Measurements from ENCODE around the gene ANP32E. TPM values are rescaled to one million over a fixed set of nuclear protein-coding genes. Genes with fewer than 3 reads are reported as not detected.
"Not testable (repeated sequence)": the region's sequence is repeated elsewhere in the genome, so short reads cannot be mapped to it uniquely, and the experiment has no call there.

The ANP32E gene
- total RNA-seq, 8 experiments from 2014 or later: 34.6 to 147 (median 54.7) TPM

DNA sequence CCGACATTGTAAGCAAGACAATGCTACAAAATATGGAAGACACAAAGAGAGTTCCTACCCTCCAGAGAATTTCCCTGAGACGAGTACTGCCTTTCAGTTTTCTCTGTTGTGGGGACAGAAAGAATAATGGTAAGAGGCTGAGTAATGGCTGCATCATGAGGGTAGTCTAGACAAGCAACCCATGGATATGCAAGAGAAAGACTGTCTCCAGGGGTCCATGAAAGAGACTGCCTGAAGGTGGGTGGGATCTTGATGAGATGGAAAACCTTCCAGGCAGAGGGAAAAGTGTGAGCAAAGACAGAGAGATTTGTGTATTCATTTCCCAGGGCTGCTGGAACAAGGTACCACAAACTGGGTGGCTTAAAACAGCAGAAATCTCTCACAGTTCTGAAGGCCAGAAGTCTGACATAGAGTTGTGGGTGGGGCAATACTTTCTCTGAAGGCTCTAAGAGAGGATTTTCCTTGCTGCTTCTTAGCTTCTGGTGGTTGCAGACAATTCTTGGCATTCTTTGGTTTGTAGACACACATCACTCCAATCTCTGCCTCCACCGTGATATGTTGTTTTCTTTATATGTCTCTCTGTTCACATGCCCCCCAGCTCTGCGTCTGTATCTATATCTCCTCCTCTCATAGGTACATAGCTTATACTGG lies 41.4 kb downstream of the ANP32E start:
- no peaks in the 10 kb centered on the region for H3K4me1 ChIP-seq (replicated peaks in 1 of 2)
- H3K4me3 ChIP-seq: no peak overlapping the region
- ATAC-seq (replicated peaks in 6 of 8): peak in 3 of 8 experiments; percentile 28 to 61 (median 50)
- WGBS, 10 experiments: 40 to 100% (median 70%) methylated on average over 1 to 4 of the region's 4 CpGs; no CpG with 5 or more reads in 1 of the 10 experiments
- no peak overlapping the region for H3K27ac ChIP-seq
- in situ Hi-C loops (cut with MboI; ENCODE audit: low pct_unique_long_range_greater_than_20kb in 2 of 9, low sequenced_read_pairs in 9 of 9, unreplicated experiment in 9 of 9): loop anchor here in 5 of 9 experiments (25.0 kb wide), 3 partner anchors 107 to 257 kb away; partner anchors contain the start of genes MTMR11 (in 1 of the 5) and SF3B4 (in 1 of the 5)

- Histone ChIP-seq H3K4me1 (replicated peaks in 1 of 2) (no peaks in the 10 kb centered on the region), H3K4me3 (no peak overlapping the region), H3K27ac (no peak overlapping the region)
- WGBS, 10 experiments: 29 to 100% (median 94%) methylated on average over 1 to 2 of the region's 2 CpGs; no CpG with 5 or more reads in 1 of the 10 experiments
- ATAC-seq (replicated peaks in 6 of 8): no peak
- in situ Hi-C loops (cut with MboI; ENCODE audit: low pct_unique_long_range_greater_than_20kb in 2 of 9, low sequenced_read_pairs in 9 of 9, unreplicated experiment in 9 of 9): loop anchor here in 5 of 9 experiments (25.0 kb wide), 3 partner anchors 105 to 255 kb away; partner anchors contain the start of genes MTMR11 (in 1 of the 5) and SF3B4 (in 1 of the 5)
Observed at GRCh38 chr1:150192012-150192411, 43.9 kb downstream of the ANP32E start.

GRCh38 chr1:150187560-150187931 lies 48.4 kb downstream of the ANP32E start:
- Histone ChIP-seq H3K27ac (no peak overlapping the region), H3K4me1 (replicated peaks in 1 of 2) (peaks cover 0 to 3% of the 10 kb centered on the region in 2 donors), H3K4me3 (no peak overlapping the region)
- in situ Hi-C loops (cut with MboI; ENCODE audit: low pct_unique_long_range_greater_than_20kb in 2 of 9, low sequenced_read_pairs in 9 of 9, unreplicated experiment in 9 of 9): loop anchor here in 5 of 9 experiments (10.0 to 25.0 kb wide), 4 partner anchors 100 to 250 kb away; partner anchors contain the start of genes MTMR11 (in 1 of the 5) and SF3B4 (in 1 of the 5)
- 0 to 74% (median 50%) methylated on average over 2 to 3 of the region's 3 CpGs; no CpG with 5 or more reads in 3 of the 10 experiments for WGBS, 10 experiments
- ATAC-seq (replicated peaks in 6 of 8): peak in 3 of 8 experiments; percentile 11 to 54 (median 21)

DNA sequence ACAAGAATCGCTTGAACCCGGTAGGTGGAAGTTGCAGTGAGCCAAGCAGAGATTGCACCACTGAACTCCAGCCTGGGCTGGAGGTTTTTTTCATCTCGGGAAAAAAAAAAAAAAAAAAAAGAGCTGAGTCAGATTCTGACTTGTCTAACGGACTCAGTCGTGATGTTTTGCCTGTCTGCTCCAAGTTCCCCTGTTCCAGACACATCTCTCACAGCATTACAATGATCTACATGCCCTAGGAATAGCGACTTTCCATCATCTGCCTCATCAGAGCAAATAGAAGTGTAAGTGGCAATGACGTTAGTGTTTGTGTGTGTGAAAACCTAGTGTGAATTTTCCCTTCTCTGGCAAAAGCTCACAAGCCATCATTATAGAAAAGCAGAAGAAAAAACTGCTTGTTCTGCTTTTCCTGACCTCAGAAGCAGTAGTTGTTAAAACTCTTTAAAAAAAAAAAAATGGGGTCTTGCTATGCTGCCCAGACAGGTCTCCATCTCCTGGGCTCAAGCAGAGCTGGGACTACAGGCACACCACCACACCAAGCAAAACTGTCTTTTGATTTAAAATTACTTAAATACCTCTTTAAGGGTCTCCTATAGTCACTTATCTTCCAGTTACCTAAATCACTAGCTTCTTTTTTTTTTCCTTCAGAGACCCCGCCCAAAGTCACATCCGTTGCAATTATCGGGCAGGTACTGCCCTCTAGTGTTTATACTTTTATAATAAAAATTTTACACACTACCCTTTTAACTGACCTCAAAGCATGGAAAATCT lies 48.9 kb downstream of the ANP32E start:
- peaks cover 1 to 5% of the 10 kb centered on the region in 2 donors for H3K4me1 ChIP-seq (replicated peaks in 1 of 2)
- H3K27ac ChIP-seq: no peak overlapping the region
- peak in 5 of 8 experiments; percentile 33 to 86 (median 59) for ATAC-seq (replicated peaks in 6 of 8)
- no peak overlapping the region for H3K4me3 ChIP-seq
- WGBS, 10 experiments: 0 to 100% (median 42%) methylated on average over 1 to 10 of the region's 10 CpGs
- in situ Hi-C loops (cut with MboI; ENCODE audit: low pct_unique_long_range_greater_than_20kb in 2 of 9, low sequenced_read_pairs in 9 of 9, unreplicated experiment in 9 of 9): loop anchor here in 5 of 9 experiments (10.0 to 25.0 kb wide), 4 partner anchors 100 to 250 kb away; partner anchors contain the start of genes MTMR11 (in 1 of the 5) and SF3B4 (in 1 of the 5)

DNA sequence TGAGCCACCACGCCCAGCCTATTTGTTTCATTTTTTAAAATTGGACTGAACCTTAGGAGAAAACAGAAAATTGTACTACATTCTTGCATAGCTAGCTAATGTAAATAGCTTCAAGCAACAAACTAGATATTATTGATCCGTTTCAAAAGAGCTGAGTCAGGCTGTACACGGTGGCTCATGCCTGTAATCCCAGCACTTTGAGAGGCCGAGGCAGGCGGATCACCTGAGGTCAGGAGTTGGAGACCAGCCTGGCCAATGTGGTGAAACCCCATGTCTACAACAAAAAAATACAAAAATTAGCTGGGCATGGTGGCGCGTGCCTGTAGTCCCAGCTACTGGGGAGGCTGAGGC lies 49.5 kb downstream of the ANP32E start:
- WGBS, 10 experiments: 42 to 100% (median 85%) methylated on average over 2 to 7 of the region's 7 CpGs; no CpG with 5 or more reads in 4 of the 10 experiments
- in situ Hi-C loops (cut with MboI; ENCODE audit: low pct_unique_long_range_greater_than_20kb in 2 of 9, low sequenced_read_pairs in 9 of 9, unreplicated experiment in 9 of 9): loop anchor here in 5 of 9 experiments (10.0 to 25.0 kb wide), 4 partner anchors 99 to 249 kb away; partner anchors contain the start of genes MTMR11 (in 1 of the 5) and SF3B4 (in 1 of the 5)
- peaks cover 7 to 11% of the 10 kb centered on the region in 2 donors for H3K4me1 ChIP-seq (replicated peaks in 1 of 2)
- peak in 3 of 8 experiments; percentile 48 to 77 (median 64) for ATAC-seq (replicated peaks in 6 of 8)
- H3K27ac ChIP-seq, H3K4me3 ChIP-seq: not testable (repeated sequence)

DNA sequence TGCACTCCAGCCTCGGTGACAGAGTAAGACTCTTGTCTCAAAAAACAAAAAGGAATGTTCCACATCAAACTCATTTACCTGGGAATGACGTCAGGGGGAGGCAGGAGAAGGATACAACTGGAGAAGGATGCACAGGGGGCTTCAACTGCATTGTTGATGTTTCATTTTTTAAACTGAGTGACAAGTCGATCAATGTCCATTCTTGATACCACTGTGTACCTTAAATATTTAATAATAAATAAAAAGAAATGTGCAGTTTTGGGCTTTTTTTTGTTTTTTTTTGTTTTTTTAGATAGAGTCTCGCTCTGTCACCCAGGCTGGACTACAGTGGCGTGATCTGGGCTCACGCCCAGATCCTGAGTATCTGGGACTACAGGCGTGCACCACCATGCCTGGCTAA lies 50.4 kb downstream of the ANP32E start:
- no peak overlapping the region for H3K4me3 ChIP-seq
- in situ Hi-C loops (cut with MboI; ENCODE audit: low pct_unique_long_range_greater_than_20kb in 2 of 9, low sequenced_read_pairs in 9 of 9, unreplicated experiment in 9 of 9): loop anchor here in 5 of 9 experiments (10.0 to 25.0 kb wide), 4 partner anchors 98 to 248 kb away; partner anchors contain the start of genes MTMR11 (in 1 of the 5) and SF3B4 (in 1 of the 5)
- WGBS, 10 experiments: 75 to 97% (median 93%) methylated on average over 2 to 6 of the region's 7 CpGs; no CpG with 5 or more reads in 1 of the 10 experiments
- ATAC-seq (replicated peaks in 6 of 8): no peak
- no peak overlapping the region for H3K27ac ChIP-seq
- peaks cover 10 to 11% of the 10 kb centered on the region in 2 donors for H3K4me1 ChIP-seq (replicated peaks in 1 of 2)

DNA sequence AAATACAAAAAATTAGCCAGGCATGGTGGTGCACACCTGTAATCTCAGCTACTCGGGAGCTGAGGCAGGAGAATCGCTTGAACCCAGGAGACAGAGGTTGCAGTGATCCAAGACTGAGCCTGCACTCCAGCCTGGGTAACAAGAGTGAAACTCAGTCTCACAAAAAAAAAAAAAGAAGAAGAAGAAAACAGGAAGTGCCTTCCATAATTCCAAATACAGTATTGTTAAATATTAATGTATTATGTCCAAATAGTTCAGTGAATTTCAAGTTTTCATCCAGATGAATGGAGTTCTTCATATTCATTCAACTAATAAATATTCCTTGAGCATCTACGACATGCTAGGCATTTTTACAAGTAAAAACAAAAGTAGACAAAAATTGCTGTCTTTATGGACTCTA lies 52.9 kb downstream of the ANP32E start:
- peak overlapping the region in 1 of 2 donors; percentile 55 for H3K27ac ChIP-seq
- H3K4me1 ChIP-seq (replicated peaks in 1 of 2): peaks cover 10 to 11% of the 10 kb centered on the region in 2 donors
- WGBS, 10 experiments: 76 to 100% (median 90%) methylated on average over 1 to 3 of the region's 3 CpGs
- in situ Hi-C loops (cut with MboI; ENCODE audit: low pct_unique_long_range_greater_than_20kb in 2 of 9, low sequenced_read_pairs in 9 of 9, unreplicated experiment in 9 of 9): loop anchor here in 5 of 9 experiments (10.0 to 25.0 kb wide), 4 partner anchors 96 to 246 kb away; partner anchors contain the start of genes MTMR11 (in 1 of the 5) and SF3B4 (in 1 of the 5)
- no peak overlapping the region for H3K4me3 ChIP-seq
- ATAC-seq (replicated peaks in 6 of 8): no peak

GRCh38 chr1:150182247-150182646 lies 53.7 kb downstream of the ANP32E start:
- 5 to 88% (median 25%) methylated on average over 3 to 11 of the region's 11 CpGs for WGBS, 10 experiments
- ATAC-seq (replicated peaks in 6 of 8): peak in 5 of 8 experiments; percentile 91 to 95 (median 93)
- Histone ChIP-seq H3K4me3 (no peak overlapping the region), H3K27ac (peak overlapping the region; percentile 24 to 71), H3K4me1 (replicated peaks in 1 of 2) (peaks cover 10 to 11% of the 10 kb centered on the region in 2 donors)
- in situ Hi-C loops (cut with MboI; ENCODE audit: low pct_unique_long_range_greater_than_20kb in 2 of 9, low sequenced_read_pairs in 9 of 9, unreplicated experiment in 9 of 9): loop anchor here in 5 of 9 experiments (10.0 to 25.0 kb wide), 4 partner anchors 95 to 245 kb away; partner anchors contain the start of genes MTMR11 (in 1 of the 5) and SF3B4 (in 1 of the 5)

GRCh38 chr1:150180474-150180873 lies 55.4 kb downstream of the ANP32E start:
- no peak overlapping the region for H3K4me3 ChIP-seq
- 0 to 79% (median 58%) methylated on average over 1 to 5 of the region's 5 CpGs for WGBS, 10 experiments
- in situ Hi-C loops (cut with MboI; ENCODE audit: low pct_unique_long_range_greater_than_20kb in 2 of 9, low sequenced_read_pairs in 9 of 9, unreplicated experiment in 9 of 9): loop anchor here in 5 of 9 experiments (10.0 to 25.0 kb wide), 4 partner anchors 93 to 243 kb away; partner anchors contain the start of genes MTMR11 (in 1 of the 5) and SF3B4 (in 1 of the 5)
- no peak for ATAC-seq (replicated peaks in 6 of 8)
- H3K4me1 ChIP-seq (replicated peaks in 1 of 2): peaks cover 10 to 11% of the 10 kb centered on the region in 2 donors
- H3K27ac ChIP-seq: no peak overlapping the region

DNA sequence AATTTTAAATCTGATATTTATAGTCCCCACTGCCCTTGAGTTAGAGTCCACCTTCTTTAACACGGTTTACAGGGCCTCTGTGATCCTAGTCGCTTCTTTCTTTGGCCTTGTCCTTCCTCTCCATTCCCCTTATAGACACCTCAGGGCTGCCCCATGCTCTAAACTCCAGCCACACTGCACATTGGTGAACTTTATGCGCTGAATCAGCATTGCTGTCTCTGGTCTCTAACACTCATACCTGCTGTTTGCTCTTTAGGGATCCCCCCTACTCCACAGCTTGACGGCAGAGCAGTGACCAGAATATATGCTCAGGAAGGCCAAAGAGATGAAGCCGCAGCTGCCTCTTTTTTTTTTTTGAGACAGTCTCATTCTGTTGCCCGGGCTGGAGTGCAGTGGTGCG lies 56.0 kb downstream of the ANP32E start:
- ATAC-seq (replicated peaks in 6 of 8): no peak
- H3K27ac ChIP-seq: no peak overlapping the region
- in situ Hi-C loops (cut with MboI; ENCODE audit: low pct_unique_long_range_greater_than_20kb in 2 of 9, low sequenced_read_pairs in 9 of 9, unreplicated experiment in 9 of 9): loop anchor here in 5 of 9 experiments (10.0 to 25.0 kb wide), 4 partner anchors 93 to 243 kb away; partner anchors contain the start of genes MTMR11 (in 1 of the 5) and SF3B4 (in 1 of the 5)

DNA sequence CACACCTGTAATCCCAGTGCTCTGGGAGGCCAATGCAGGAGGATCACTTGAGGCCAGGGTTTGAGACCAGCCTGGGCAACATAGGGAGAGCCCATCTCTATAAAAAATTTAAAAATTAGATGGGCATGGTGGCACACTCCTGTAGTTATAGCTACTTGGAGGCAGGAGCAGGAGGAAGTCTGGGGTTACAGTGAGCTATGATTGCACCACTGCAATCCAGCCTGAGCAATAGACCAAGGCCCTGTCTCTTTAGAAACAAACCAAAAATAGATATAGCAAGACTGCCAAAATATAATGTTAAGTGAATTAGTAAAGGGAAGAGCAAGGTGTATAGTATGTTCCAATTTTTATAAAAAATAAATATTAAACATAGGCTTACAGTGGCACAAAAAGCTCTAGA lies 57.4 kb downstream of the ANP32E start:
- no peak overlapping the region for H3K4me3 ChIP-seq
- H3K4me1 ChIP-seq (replicated peaks in 1 of 2): peaks cover 10 to 12% of the 10 kb centered on the region in 2 donors
- no peak for ATAC-seq (replicated peaks in 6 of 8)
- in situ Hi-C loops (cut with MboI; ENCODE audit: low pct_unique_long_range_greater_than_20kb in 2 of 9, low sequenced_read_pairs in 9 of 9, unreplicated experiment in 9 of 9): loop anchor here in 5 of 9 experiments (25.0 kb wide), 3 partner anchors 91 to 241 kb away; partner anchors contain the start of genes MTMR11 (in 1 of the 5) and SF3B4 (in 1 of the 5)
- H3K27ac ChIP-seq: no peak overlapping the region

More for the DNA sequence above, 56.0 kb downstream of the ANP32E start:
- H3K4me3 ChIP-seq: no peak overlapping the region
- WGBS, 10 experiments: 60 to 97% (median 89%) methylated on average over 2 to 7 of the region's 7 CpGs; no CpG with 5 or more reads in 1 of the 10 experiments
- H3K4me1 ChIP-seq (replicated peaks in 1 of 2): peaks cover 10 to 11% of the 10 kb centered on the region in 2 donors

GRCh38 chr1:150176593-150176992 lies 59.3 kb downstream of the ANP32E start:
- ATAC-seq (replicated peaks in 6 of 8): no peak
- no peak overlapping the region for H3K27ac ChIP-seq
- in situ Hi-C loops (cut with MboI; ENCODE audit: low pct_unique_long_range_greater_than_20kb in 2 of 9, low sequenced_read_pairs in 9 of 9, unreplicated experiment in 9 of 9): loop anchor here in 5 of 9 experiments (25.0 kb wide), 3 partner anchors 89 to 239 kb away; partner anchors contain the start of genes MTMR11 (in 1 of the 5) and SF3B4 (in 1 of the 5)
- H3K4me1 ChIP-seq (replicated peaks in 1 of 2): peaks cover 10 to 12% of the 10 kb centered on the region in 2 donors
- H3K4me3 ChIP-seq: no peak overlapping the region
- WGBS, 10 experiments: 40 to 100% (median 88%) methylated on average over 3 of the region's 3 CpGs; no CpG with 5 or more reads in 3 of the 10 experiments

Data from motor neuron (in vitro differentiated cells).